Fibroblast of skin of back (primary cell): ENCODE data around the gene ZNF391. TPM values are rescaled to one million over a fixed set of nuclear protein-coding genes. Genes with fewer than 3 reads are reported as not detected.
"Not testable (repeated sequence)": the region's sequence is repeated elsewhere in the genome, so short reads cannot be mapped to it uniquely, and the experiment has no call there.

Experiments used
- DNase-seq: peaks from one replicate; pipeline ENCODE4 v3.0.0-alpha.2; 2013
- polyA plus RNA-seq, 2 experiments: library from polyadenylated mRNA; unstranded; fragments of 120-200 nt; gene quantifications; one replicate each; pipeline ENCODE4 v1.2.1, GENCODE V29; 2013; ENCODE audit not compliant: insufficient read length in 2 of 2

Gene ZNF391
- 0.67 TPM for polyA plus RNA-seq (2013, experiment 1 of 2; ENCODE audit: insufficient read length)
- 0.88 TPM for polyA plus RNA-seq (2013, experiment 2 of 2; ENCODE audit: insufficient read length)

GRCh38 chr6:27388293-27389197 is at the start of gene ZNF391:
Gene ZNF391, plus strand, starts transcription at chr6:27388759. Its CDS starts 11,612 bp downstream, at chr6:27400371.
- DNase-seq = peak; percentile 86

- DNase-seq = no peak
Observed at GRCh38 chr6:27352850-27353249, 35.7 kb upstream of the ZNF391 start.

DNA sequence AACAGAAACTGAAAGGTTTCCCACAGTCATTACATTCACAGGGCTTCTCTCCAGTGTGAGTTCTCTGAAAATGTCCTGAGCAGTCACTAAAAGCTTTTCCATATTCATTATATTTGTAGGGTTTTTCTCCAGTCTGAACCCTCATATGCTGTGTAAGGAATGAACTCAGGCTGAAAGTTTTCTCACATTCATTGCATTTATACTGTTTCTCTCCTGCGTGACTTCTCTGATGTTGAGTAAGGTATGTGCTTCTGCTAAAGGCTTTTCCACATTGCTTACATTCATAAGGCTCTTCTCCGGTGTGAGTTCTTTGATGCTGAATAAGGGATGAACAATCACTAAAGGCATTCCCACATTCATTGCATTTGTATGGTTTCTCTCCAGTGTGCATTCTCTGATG is 29.8 kb upstream of the ZNF391 start:
- no peak for DNase-seq

- no peak for DNase-seq
Observed at GRCh38 chr6:27359231-27359630, 29.3 kb upstream of the ZNF391 start.

DNA sequence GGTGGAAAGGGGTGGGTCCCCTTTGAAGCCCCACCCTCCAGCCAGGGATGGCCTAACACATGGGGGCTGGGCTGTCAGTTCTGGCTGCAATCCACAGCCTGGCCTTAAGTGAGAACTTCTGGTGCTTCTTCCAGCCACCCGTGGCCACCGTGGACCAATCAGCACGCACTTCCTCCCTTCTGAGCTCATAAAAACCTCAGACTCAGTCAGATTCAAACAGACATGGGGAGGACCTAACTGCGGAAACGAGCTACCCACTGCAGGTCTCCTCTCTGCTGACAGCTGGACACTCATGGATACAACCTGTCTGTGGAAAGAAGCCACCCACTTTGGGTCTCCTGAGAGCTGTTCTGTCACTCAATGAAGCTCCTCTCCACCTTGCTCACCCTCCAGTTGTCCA is 20.4 kb upstream of the ZNF391 start:
- DNase-seq = no peak

DNA sequence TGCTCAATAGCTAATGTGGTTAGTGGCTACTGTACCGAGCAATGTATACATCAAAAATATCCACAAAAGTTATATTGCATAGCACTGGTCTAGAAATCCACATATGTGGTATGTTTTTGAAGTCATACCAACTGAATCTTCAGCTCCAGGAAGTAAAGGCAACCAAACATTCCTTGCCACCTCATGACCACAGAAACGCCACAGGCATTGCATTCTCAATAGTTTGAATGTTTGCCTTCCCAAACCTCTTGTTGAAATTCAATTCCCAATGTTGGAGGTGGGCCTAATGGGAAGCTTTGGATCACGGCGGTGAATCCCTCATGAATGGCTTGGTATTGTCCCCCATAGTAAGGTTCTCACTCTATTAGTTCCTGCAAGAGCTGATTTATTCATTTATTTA is 18.2 kb upstream of the ZNF391 start:
- no peak for DNase-seq

- peak; percentile 43 for DNase-seq
Observed at GRCh38 chr6:27374824-27375612, 13.5 kb upstream of the ZNF391 start.

GRCh38 chr6:27375613-27376079 is 12.9 kb upstream of the ZNF391 start:
- no peak for DNase-seq

DNA sequence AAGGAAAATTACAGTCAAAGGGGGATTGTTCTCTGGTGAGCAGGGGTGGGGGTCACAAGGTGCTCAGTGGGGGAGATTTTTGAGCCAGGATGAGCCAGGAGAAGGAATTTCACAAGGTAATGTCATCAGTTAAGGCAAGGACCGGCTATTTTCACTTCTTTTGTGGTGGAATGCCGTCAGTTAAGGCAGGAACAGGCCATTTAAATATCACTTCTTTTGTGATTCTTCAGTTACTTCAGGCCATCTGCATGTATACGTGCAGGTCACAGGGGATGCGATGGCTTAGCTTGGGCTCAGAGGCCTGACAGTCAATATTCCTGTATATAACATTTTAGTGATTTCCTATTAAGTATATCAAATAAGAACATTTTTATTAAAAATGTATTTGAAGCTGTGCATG is 10.2 kb upstream of the ZNF391 start:
- DNase-seq = not testable (repeated sequence)

DNA sequence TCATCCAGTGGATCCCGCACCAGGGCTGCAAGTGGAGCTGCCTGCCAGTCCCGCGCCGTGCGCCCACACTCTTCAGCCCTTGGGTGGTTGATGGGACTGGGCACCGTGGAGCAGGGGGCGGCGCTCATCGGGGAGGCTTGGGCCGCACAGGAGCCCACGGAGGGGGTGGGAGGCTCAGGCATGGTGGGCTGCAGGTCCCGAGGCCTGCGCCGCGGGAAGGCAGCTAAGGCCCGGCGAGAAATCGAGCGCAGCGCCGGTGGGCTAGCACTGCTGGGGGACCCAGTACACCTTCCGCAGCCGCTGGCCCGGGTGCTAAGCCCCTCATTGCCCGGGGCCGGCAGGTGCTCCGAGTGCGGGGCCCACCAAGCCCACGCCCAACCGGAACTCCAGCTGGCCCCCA is 7.6 kb upstream of the ZNF391 start:
- DNase-seq = not testable (repeated sequence)

DNA sequence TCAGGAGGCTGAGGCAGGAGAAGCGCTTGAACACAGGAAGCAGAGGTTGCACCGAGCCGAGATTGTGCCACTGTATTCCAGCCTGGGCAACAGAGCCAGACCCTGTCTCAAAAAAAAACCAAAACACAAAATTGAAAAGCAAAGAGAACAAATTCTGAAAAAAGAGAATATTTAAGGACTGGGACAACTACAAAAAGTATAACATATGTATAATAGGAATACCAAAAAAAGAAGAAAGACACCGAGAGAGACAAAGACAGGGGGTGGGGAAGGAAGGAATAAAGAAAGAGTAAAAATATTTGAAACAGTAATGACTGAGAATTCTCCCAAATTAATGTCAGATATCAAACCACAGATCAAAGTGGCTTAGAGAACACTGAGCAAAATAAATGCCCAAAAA is 5.5 kb upstream of the ZNF391 start:
- DNase-seq = no peak

DNA sequence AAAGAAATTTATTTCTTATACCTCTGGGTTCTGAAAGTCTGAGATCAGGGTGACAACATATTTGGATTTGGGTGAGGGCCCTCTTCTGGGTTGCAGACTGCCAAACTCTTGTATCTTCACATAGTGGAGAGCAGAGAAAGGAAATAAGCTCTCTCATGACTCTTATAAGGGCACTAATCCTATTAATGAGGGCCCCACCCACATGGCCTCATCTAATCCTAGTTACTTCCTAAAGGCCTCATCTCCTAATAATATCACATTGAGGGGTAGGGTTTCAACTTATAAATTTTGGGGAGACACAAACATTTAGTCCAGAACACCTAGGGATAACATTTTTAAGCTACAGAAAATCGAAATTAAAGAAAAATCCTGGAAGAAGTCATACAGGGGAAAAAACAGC is 5.1 kb upstream of the ZNF391 start:
- no peak for DNase-seq

DNA sequence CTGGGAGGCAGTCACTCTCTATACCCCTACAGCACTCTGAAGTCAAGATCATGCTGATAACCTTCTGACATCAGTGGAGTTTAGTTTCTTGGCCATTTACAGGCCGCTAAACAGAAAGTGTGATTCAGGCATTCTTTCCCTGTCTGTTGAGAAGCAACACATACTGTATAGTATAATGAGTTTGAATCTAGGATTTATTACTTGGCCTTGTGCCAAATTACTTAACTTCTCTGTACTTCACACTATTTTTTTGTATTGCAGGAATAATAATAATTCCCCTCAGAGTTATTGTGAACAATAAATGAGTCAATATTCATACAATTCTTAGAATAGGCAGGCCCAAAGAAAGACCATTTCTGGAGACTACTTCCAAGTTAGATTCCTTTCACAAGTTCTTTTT is 4.1 kb downstream of the ZNF391 start:
- no peak for DNase-seq

DNA sequence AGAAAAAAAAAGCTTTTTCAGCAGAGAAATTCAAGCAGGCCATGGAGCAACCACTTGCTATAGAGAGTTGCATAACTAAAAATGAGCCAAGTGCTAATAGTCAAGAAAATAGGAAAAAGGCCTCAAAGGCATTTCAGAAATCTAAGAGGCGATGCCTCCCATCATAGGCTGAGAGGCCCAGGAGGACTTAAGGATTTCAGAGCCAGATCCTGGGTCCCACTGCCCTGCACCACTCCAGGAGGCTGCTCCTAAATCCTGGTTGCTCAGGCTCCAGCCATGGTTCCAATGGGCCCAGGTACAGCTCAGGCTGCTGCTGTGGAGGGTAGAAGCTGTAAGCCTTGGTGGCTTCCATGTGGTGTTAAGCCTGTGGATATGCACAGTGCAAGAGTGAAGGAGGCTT is 5.5 kb downstream of the ZNF391 start:
- DNase-seq = no peak

DNA sequence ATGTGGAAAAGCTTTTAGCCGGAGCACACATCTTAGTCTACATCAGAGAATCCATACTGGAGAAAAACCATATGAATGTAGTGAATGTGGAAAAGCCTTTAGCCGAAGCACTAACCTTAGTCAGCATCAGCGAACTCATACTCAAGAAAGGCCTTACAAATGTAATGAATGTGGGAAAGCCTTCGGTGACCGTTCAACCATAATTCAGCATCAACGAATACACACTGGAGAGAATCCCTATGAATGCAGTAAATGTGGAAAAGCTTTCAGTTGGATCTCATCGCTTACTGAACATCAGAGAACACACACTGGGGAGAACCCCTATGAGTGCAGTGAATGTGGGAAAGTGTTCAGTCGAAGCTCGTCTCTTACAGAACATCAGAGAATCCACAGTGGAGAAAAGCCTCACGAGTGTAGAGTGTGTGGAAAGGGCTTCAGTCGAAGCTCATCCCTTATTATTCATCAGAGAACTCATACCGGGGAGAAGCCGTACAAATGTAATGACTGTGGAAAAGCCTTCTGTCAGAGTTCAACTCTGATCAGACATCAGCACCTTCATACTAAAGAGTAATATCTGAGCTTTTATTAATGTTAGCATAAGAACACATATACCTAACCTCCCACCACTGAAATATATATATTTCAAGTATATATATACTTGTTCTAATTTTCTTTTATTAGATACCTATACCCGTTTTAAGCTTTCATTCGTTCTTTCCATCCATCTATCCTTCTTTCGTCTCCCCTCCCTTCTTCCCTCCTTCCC is 12.5 kb downstream of the ZNF391 start:
- DNase-seq = no peak

- DNase-seq = no peak
Observed at GRCh38 chr6:27406085-27406484, 17.5 kb downstream of the ZNF391 start.

DNA sequence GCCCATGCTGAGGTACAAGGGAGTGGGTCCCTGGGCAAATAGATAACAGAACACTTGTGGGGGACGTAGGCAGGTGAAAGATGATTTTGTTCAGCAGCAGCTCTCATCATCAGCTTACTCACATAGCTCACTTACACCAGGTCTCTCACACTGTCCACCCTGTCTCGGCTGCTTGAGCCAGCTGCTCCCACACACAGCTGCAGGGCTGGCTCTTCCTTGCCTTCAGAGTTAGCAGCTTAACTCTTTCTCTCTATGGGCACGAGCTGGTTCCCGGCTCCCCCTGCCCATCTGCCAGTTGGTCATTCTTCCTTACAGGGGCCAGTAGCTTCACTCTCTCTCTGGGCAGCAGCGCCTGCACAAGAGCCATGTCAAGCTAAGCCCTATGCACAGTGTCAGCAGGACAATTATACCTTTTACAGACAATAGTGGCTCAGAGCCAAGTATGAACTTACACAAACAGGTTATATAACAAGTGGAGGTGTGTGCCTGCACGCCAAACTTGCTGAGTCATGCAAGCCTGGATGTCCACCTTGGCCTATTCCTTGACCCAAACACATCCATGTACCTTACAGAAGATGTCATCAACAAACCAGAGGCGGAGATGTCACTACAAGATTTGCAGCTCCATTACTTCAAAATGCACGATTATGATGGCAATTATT is 18.7 kb downstream of the ZNF391 start:
- DNase-seq = no peak

GRCh38 chr6:27414300-27414699 is 25.7 kb downstream of the ZNF391 start:
- no peak for DNase-seq

GRCh38 chr6:27414996-27415395 is 26.4 kb downstream of the ZNF391 start:
- no peak for DNase-seq

DNA sequence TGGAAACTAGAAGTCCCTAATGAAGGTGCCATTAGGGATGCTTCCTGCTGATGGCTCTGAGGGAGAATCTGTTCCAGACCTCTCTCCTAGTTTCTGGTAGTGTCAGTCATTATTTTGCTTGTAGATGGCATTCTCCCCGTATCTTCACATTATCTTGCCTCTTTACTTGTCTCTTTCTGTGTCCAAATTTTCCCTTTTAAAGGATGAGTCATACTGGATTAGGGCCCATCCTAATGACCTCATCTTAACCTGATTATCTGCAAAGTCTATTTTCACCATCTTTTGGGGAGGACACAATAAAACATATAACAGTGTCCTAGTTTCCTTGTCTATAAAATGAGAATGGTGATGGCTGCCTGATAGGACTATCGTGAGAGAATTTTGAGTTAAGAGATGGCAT is 27.3 kb downstream of the ZNF391 start:
- no peak for DNase-seq

DNA sequence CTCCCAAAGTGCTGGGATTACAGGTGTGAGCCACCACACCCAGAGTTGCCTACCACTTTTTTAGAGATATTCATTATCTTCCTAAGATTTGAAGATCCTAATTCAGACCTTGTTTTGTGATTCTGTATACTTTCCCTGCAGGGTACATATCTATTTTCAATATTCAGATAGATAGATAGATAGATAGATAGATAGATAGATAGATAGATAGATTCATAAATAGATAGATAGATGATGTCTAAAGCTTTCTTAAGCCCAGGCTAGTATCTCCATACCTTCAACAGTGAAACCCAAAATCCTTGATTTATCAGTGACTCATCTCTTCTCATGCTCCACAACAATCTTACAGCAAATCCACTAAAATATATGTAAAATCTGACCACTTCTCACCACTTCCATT is 30.8 kb downstream of the ZNF391 start:
- DNase-seq = no peak
